Right hindlimb (tissue), 1 donor: Measurements from ENCODE around the gene TEAD1.
A peak's percentile ranks its signal among the peaks of the same experiment; 100 is the strongest.

Source experiments
- DNase-seq: peaks from one replicate; pipeline ENCODE4 v3.0.0-alpha.2; 2018

The TEAD1 gene

DNA sequence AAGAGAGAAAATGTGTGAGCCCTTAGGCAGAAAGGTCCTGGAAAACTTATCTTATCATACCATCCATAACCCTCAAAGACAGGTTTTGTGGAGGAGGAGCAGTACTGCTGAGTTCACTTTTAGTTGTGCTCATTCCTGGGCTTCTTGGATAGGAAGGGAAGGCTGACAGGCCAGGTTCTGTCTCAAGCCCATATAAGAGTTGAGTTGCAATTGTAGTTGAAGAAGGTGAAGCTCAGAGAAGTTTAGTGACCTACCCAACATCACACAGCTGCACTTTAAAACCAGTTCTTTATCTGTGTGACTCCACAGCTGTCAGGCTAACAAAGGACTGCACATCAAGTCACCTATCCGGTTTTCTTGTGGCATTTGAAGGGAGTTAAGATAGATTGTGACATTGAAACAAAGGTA, 13.0 kb downstream of the TEAD1 start:
- DNase-seq, result no peak

DNA sequence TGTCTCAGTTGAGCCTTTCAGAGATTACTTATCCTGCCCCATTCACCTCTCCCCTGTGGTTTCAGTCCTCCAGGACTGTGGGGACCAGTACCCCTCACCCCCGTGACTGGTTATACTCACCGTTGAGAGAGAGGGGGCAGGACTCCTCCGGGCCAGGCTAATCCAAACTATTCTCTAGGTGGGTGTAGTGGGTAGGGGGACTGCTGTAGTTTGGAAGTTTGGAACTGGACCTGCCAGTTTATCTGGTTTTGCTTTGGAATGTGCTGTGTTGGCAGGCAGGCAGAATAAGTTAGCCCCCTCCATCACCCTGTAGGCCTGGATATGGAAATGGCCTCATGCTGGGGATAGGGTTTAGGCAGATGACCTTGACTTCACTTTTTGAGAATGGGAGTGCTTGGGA, 13.5 kb downstream of the TEAD1 start:
- no peak for DNase-seq

DNA sequence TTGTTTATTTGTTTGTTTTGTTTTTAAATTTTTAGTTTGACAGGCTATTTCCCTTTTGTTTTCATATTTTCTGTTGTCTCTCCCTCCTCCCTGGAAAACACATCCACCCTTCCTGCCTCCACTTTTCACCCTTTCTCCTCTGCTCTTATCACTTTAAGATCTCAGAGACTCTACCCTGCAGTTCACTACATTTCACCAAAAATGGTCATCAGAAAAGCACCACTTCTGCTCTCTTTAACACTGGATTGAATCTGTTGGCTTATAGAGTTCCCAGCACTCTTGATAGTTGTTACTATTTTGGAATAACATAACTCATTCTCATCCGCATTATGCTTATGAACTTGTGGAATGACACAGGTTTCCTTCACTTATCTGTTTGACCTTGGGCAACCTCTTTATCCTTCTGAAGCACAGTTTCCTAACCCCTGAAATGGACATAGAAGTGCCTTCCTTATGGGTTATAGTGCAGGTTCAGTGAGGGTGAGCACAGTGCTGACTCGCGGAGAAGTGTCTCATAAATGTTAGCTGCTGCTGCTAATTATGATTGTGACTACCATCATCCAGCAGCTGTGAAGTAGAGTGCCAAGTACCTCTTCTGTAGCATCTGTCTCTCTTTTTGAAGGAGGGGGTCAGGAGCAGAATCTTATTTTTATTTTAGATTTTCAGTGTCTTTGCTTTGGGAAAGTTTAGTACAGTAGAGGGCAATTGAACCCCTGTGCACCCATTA, 15.0 kb downstream of the TEAD1 start:
- DNase-seq, result no peak

DNA sequence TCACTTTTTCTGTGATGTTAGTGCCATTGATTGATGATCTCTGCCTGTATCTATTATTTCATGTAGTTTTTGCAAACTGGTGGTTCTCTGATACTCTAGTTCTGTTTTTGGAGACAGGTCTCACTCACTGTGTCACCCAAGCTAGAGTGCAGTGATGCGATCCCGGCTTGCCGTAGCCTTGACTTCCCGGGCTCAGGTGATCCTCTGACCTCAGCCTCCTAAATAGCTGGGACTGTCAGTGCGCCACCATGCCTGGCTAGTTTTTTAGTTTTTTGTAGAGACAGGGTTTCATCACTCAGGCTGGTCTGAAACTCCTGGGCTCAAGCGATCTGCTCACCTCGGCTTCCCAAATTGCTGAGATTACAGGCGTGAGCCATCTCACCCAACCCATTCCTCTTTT, 16.4 kb downstream of the TEAD1 start:
- no peak for DNase-seq

DNA sequence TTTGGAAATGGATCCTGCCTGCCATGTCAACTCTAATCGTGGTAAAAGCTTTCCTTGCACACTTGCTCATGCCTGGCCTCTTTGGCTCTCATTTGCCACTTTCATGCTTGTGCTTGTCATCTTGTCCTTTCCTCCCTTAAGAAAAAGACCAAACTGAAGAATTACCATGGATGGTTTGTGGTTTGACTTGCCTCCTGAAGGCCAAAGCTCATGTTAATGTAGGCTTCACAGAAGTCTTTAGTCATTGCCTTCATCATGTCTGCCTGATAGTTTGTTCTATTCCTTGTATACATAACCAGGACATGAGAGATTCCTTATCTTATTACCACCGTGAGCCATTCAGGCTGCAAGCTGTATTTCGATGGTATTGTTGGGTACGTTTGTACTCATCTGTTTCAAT, 17.3 kb downstream of the TEAD1 start:
- DNase-seq, result no peak

DNA sequence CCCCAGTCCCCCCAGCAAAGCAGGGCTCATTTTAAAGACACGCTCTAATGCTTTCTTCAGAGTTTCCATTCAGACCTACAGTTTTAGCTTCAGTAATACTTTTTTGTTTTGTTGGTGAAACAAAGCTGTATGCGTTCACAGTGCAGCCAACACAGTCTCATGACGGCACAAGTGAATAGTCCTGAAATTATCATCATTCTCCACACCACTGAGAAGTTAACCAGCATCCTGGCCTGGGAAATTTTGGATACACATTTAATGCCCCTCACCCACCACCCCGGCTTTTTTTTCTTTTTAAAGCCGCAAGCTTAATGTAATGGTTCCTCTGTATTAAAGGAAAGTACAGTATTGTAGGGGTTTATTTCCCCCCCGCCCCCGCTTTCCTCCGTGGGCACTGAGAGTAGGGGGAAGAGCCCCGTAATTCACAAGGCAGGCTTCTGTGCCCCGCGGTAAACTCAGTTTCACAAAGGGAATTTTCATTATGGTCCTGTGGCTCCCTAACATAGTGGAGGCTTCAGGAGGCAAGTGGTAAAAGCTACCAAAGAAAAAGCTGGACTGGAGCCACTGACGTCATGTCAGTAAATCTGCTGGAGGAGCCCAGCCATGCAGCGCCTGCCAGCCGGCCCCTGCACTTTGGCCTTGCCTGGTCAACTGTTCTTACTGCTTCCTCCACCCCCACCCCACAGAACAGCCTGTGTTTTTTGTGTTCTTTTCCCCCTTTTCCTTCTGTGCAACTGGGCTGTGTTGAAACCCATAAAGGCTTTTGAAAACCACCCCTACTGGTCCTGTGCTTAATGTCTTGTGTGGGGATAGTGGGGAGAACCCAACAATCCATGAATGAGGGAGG, 18.2 kb downstream of the TEAD1 start:
- DNase-seq, result peak; percentile 90

DNA sequence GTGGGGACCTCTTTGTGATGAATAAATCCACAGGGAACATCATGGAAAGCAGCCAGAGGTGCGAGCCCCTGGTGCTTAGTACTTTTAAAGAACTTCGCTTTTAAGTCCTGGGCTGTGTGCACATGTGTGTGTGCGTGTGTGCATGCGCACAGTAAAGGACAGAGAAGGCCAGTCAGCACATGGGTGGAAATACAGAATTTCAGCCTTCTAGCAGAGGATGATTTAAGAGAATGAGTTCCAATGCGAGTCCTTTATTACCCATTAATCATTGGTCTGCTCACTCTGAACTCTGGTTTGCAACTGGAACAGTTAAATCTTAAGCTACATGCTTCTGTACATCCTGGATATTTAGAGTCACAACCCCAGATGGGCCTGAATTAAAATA, 18.9 kb downstream of the TEAD1 start:
- DNase-seq, result peak; percentile 41

DNA sequence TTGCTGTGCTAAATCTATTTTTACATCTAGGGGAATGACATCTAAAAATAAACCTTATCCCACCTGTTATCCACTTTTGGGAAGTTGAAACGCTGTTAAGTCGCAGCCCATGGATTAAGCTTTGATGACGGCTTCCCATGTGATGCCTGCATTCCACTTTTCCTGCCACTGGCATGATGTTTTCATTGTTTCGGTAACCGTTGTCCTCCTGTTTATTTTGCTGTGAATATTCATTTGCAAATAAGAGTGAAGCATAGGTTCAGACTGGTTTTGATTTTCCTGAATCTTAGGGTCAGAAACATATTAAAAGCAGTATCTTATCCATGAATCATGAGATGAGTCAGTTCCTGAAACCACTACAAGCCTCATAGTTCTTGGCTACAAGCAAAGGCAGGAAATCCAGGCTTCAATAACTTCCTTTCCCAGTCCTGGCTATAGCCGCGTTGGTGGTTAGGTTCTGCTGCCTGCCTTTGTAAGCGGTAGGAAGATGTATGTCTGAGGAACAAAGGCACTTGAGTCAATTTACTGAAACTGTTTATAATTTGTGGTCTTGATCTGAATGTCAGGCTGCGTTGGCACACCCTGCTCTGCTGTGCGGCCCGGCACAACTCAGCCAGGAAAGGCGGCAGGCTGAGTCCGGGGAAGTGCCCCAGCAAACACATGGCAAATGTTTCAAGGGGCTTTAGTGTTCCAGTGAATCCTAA, 19.4 kb downstream of the TEAD1 start:
- DNase-seq, result peak; percentile 79

DNA sequence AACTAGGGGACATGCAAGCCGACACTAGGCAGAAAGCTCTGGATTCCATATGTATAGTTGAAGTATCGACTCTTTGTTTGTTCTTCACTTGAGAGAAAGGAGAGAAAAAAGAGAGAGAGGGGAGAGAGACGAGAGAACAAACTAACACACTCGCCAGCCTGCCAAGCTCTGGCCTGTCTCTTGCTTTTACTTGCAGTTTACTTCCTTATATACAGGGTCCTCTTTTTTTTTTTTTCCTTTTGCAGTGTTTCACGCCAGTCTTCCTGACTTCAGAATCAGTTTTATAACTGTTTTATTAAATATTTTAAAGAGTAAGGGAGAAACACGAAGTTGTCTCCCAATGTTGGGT, 19.9 kb downstream of the TEAD1 start:
- DNase-seq, result no peak

DNA sequence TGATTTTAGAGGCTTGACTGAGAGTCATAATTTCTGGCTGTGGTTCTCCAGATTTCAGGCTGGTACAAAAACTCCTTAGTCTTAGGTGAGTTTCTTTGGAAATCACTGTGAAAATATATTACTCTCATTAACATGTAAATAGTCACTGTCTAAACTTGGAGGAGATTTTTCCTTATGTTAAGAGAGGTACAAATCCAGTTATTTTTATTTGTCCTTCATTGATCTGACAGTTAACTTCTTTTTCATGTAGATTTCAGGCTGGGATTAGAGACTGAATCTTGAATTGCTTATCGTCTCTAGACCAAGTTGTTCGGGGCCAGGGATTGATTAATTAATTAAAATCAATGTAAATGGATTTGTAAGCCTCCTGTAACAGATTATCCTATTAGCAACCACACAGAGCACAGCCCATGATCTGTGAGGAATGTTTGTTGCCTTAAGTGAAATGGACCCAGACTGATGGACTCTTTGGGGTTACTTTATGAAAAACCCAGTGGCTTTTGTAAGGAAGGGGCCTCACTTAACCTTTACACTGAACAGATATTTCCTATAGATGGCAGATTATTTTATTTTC, 21.1 kb downstream of the TEAD1 start:
- DNase-seq, result no peak

DNA sequence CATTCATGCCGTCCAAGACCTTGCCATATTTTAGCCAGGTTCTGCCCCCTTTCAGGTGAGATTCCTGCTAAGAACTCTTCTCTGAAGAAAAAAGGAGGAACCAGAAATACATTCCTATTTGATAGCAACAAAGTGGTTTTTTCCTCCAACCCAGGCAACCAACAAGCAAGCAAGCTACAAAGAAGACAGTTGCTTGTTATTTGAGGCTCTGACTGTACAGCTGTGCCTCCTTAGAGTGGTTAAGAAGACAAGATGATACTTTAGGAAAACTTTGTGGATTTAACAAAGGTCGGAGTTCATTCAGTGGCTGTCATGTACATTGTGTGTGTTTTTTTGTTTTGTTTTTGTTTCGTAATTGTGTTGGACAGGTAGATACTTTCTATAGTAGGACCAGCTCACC, 21.7 kb downstream of the TEAD1 start:
- no peak for DNase-seq

DNA sequence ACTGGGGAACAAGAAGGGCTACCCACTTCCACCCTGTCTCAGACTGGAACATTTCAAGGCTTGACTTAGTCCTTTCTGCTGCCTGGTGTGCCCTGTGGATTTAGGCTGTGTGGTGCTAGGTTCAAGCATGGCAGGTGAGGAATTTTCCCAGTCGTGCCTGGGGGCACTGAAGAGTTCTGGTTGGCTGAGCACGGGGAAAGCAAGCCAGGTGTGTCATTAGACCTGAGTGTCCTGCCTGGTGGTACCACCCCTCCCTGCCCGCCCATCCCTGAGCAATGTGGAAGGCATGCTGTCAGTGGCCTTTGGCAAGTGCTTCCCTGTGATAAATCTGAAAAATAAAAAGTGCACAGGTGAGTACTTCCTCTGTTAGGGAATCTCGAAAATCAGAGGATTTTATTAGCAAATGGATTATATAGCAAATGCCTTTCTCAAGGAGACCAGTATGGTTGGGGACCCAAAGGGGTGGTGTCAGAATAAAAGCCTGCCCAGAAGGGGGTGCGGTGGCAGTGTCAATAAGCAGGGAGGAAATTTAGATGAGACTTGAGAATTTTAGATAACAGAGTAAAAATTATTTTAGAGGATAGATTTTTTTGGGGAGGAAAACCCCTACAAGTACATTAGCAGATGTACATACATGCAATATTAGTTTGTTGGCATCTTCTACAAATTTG, 22.8 kb downstream of the TEAD1 start:
- no peak for DNase-seq

DNA sequence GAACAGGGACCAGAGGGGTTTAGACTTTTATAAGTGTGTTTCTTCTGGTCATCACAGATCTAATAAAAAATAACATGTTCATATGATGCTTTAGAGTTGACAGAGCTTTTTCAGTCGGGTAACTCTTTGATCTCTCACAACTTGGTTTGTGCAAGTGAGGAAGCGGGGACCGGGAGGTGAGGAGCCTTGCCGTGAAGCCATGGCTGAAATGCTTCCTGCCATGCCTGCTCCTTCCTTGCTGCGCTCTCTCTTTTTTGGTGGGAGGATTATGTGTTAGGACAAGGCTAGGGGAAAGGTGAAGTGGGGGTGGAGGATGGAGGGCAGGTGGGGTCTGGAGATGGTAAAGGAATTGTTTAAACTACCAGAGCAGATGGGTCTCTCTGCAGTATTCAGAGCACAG, 23.8 kb downstream of the TEAD1 start:
- no peak for DNase-seq

DNA sequence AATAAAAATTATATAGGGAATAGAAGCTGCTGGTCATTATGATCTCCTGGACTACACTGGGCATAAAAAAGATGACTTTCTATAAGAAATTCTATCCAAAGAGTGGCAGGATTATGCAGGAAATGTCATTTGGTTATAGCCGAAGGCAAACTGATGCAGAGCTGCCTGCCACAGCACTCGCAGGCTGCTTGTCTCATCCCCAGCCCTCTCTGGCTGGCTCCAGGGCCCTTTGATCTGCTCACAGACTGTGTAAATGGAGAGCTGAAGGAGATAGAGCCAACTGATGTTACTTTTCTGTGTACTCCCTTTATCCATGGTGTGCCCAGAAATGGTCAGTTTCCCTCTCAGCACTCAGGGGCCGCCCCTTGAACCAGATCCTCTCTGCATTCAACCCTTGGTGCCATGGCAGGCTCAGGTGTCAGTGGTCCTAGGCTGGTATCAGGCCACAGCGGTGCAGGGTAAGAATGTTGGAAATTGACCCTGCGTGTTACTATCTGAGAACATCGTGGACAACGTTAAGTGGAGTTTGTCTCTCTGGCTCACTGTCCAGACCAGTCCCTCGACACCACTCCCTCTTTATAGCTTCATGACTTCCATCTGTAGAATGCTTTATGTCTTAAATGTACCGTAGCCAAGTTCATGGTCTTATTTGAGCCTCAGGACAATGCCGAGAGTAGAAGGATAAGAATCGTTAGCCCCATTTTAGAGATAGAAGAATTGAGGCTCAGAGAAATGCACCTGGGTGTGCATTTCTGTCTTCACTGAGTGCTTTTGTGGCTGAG, 27.8 kb downstream of the TEAD1 start:
- no peak for DNase-seq

DNA sequence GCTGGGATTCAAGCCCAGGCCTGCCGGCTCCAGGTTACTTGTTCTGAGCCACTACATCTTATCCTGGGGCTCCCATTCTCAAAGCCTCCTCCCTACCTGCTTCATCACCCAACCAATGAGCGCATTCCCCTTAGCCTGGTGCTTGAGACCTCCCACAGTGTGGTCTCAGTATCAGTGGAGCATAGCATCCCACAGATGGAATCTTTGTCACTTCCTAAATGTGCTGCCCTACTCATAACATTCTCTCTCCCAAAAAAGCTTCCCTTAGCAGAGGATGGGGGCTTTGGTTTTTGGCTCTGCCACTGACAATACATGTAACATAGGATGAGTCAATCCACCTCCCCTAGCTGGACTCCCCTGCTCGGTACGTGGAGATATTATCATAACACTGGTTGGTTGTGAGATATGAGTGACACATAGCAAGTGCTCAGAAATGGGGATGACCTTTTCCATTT, 28.8 kb downstream of the TEAD1 start:
- no peak for DNase-seq

DNA sequence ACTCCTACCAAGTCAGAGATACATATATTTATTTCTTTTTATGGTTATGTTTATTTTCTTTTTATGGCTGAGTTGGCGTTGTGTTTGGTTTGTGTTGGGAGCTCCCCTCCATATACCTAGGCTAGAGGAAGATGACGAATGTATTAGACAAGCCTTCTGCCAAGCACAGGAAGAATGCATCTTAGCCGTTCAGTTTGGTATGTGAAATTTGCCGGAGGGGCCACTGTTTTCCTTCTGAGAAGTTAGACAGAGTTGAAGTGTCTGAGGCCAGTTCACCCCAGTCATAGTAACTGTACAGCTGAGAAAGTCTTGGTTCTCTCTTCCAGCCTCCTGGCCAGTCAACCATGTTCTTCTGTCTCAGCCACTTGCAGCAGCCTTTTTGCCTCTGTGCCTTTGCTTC, 29.8 kb downstream of the TEAD1 start:
- DNase-seq, result no peak

DNA sequence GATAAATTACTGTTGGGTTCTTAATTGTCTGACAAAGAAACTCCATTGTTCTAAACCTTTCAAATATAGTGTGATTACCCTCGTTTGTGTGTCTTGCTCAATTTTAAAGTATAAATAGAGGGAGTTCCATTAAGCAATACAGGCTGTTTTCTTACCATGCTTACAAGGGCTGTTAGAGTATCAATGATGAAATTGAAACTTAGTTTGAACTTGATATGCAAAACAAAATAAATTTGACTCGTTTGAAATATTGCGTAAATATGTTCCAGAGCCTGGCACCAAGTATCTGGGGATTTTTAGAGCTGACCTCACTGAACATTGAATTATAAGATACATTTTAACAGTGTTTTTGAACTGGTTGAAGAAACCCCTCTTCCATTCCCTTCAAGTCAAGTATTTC, 31.7 kb downstream of the TEAD1 start:
- no peak for DNase-seq

DNA sequence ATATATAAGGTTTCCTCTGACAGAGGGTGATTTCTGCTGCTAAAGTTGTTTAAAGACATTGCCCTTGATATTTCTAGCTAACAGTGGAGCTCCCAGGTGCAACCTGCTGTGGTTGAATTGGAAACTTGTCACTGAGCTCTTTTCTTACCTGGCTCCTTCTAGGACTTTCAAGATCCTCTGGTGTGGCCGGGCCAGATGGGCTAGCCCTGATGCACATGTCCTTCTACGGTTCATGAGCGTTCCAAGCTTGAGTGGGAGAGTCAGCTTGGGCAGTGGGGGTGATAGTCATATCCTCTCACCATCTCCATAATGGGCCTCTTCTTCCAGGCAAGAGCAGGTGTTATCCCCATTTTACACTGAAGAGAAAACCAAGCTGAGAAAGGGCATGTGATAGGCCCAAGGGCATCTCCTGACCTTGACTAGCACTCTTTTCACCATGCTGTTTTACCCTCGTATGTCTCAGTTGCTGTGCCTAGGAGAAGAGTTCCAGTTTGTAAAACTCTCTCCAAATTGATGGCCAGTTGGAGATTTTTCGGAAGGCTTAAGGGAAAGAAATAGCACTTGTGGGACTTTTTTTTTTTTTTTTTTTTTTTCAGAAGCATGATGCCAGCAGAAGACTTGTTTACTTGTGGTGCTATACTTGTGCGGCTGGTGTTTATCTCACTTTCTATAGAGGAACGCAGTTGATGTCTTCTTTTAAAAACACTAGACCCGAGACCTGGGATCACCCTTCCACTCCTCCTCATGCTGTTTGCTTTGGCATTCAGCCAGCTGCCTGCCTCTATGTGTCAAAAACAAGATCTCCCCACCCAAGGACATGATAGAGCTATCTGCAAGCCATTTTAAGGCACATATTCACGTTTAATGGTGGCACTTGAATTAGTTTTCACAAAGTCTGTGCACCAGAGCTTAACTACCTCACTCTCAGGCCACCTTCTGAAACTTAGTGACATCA, 32.6 kb downstream of the TEAD1 start:
- no peak for DNase-seq

DNA sequence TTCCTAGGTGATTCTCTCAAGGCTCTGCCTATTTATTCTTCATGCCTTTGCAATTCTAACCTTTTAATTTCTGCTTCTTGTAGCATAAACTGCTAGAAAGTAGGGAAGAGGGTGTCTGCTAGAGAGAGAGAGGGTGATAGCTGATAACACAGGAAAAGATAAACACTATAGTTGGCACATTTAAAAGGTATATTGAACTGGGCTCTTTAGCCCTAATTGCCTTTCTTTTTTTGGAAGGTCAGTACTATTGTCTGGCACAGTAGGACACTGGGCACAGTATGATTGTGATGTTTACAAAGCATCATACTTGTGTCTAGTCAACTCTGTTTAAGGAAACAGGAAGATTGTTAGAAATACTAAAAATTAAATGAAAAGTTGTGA, 33.3 kb downstream of the TEAD1 start:
- no peak for DNase-seq

DNA sequence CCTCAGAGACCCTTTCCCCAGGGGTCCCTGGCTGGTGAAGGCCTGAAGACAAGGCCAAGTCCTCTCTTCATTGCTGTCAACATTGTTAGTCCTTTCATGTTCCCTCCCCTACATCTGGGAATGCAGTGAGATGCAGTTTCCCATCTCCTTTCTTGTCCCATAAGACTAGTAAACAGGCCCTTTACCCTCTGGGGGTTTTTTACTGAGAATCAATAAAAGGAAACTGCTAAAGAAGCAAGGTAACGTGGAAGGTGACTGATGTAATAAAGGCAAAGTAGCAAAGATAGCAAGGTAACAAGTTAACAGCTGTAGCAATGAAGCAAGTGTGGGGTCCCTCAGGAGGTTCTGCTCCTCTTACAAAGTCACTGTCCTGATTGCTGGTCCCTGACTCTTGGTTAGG, 37.3 kb downstream of the TEAD1 start:
- no peak for DNase-seq

DNA sequence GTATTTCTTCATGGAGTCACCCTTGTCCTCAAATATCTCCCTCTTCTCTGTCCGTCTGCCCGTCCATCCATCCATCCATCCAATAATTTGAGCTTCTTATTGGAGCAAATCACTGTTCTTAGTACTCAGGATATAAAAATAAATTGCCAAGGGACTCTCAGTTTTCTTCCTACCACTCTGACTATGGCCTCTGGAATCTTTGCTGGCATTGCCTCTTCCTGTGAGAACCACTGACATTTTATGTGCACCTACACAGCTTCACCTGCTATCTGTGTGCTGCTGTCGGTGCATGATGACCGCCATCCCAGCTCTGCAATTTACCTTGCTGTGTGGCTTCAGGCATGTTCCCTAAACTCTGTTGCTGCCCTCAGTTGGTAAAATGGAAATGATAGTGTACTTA, 37.9 kb downstream of the TEAD1 start:
- DNase-seq, result no peak
